K562 (cell line): ENCODE results near the gene GTF3C1. TPM values are rescaled to one million over a fixed set of nuclear protein-coding genes. Genes with fewer than 3 reads are reported as not detected.

Experiments used
- EGR1 ChIP-seq: fragments of 450-650 bp; conservative IDR thresholded peaks from 2 replicates; pipeline ENCODE4 v1.6.1; 2017; ENCODE audit warnings: mild to moderate bottlenecking
- FOXK2 ChIP-seq, 2 experiments: fragments of 450-650 bp; IDR thresholded peaks in 1 of 2; conservative IDR thresholded peaks in 1 of 2; 2 replicates each; pipeline ENCODE4 v1.6.1; 2016; ENCODE audit warnings: low read depth in 2 of 2, mild to moderate bottlenecking in 1 of 2
- HNRNPL ChIP-seq: fragments of 200-400 bp; formaldehyde crosslinking; IDR thresholded peaks from 2 replicates; pipeline ENCODE4 v1.6.1; 2017; ENCODE audit warnings: low read depth, mild to moderate bottlenecking, low read length
- ILK ChIP-seq: fragments of 450-650 bp; IDR thresholded peaks from 2 replicates; pipeline ENCODE4 v1.6.1; 2016; ENCODE audit warnings: missing genetic modification characterization, low read depth, mild to moderate bottlenecking, missing compliant biosample characterization, moderate library complexity, borderline replicate concordance
- JUND ChIP-seq, 2 experiments: IDR thresholded peaks; 2 replicates in 1 of 2; 3 replicates in 1 of 2; pipeline ENCODE4 v1.6.1; 2011; ENCODE audit warnings: borderline replicate concordance in 2 of 2, low read depth in 2 of 2, low read length in 2 of 2, improper control_type of control experiment in 1 of 2, missing biosample characterization in 1 of 2, missing genetic modification characterization in 1 of 2, missing genetic modification reagents in 1 of 2
- MBD2 ChIP-seq: sonication (generic); IDR thresholded peaks from 2 replicates; pipeline ENCODE4 v1.6.1; 2016; ENCODE audit warnings: low read depth, borderline replicate concordance
- MTA1 ChIP-seq: fragments of 450-650 bp; IDR thresholded peaks from 2 replicates; pipeline ENCODE4 v1.6.1; 2017; ENCODE audit warnings: borderline replicate concordance
- PURB ChIP-seq: sonication (generic); formaldehyde crosslinking; IDR thresholded peaks from 2 replicates; pipeline ENCODE4 v1.9.0; 2021; ENCODE audit warnings: low read depth, mild to moderate bottlenecking, missing genetic modification reagents
- SMC3 ChIP-seq: conservative IDR thresholded peaks from 2 replicates; pipeline ENCODE4 v1.6.1; 2011; ENCODE audit warnings: low read depth, low read length, improper control_type of control experiment; ENCODE audit not compliant: insufficient read depth
- TGIF2 ChIP-seq: sonication (generic); formaldehyde crosslinking; IDR thresholded peaks from 2 replicates; pipeline ENCODE4 v1.8.1; 2022; ENCODE audit warnings: mild to moderate bottlenecking, missing genetic modification reagents, moderate library complexity
- TRIM24 ChIP-seq, 2 experiments: fragments of 450-650 bp; IDR thresholded peaks; 2 replicates each; pipeline ENCODE4 v1.6.1; 2016
- USF1 ChIP-seq: sonication (generic); formaldehyde crosslinking; IDR thresholded peaks from 2 replicates; pipeline ENCODE4 v1.9.0; 2022; ENCODE audit warnings: mild to moderate bottlenecking, missing genetic modification reagents
- ZNF766 ChIP-seq: fragments of 200-800 bp; sonication (Bioruptor generic); conservative IDR thresholded peaks from 2 replicates; pipeline ENCODE4 v1.6.1; 2016; ENCODE audit warnings: missing genetic modification characterization, missing compliant biosample characterization
- polyA plus RNA-seq, 8 experiments: library from polyadenylated mRNA; depleted of rRNA in 4 of 8; stranded (reverse) in 5 of 8; unstranded in 3 of 8; fragments of >200 nt; fragmentation: Nextera tagmentation in 2 of 8; fragmentation: Illumina TruSeq in 1 of 8; extraction: Ambion mirVana in 2 of 8; extraction: Trizol in 1 of 8; gene quantifications; 2 replicates each; pipeline versions ENCODE4 v1.2.1 to v1.2.3, GENCODE V29; 2011 to 2014; ENCODE audit warnings: inconsistent platforms in 1 of 8, missing spikeins in 1 of 8
- total RNA-seq, 7 experiments: library from RNA; depleted of rRNA in 6 of 7; stranded (reverse); fragments of >200 nt in 6 of 7; fragmentation: Illumina TruSeq in 2 of 7; extraction: Trizol in 2 of 7; gene quantifications; 2 replicates each; pipeline versions ENCODE4 v1.2.1 to v1.2.3, GENCODE V29; 2011 to 2021; ENCODE audit warnings: low replicate concordance in 1 of 7
- TF ChIP-seq, protein P1 (sequence below): sonication (generic); formaldehyde crosslinking; IDR thresholded peaks from 2 replicates; pipeline ENCODE4 v1.8.0; 2022; ENCODE audit warnings: missing genetic modification reagents, mild to moderate bottlenecking, moderate library complexity, borderline replicate concordance
- TF ChIP-seq, protein P2 (sequence below), 3 experiments: IDR thresholded peaks in 2 of 3; conservative IDR thresholded peaks in 1 of 3; 2 replicates each; pipeline ENCODE4 v1.5.1; 2011 to 2012; ENCODE audit warnings: low read length in 3 of 3, mild to moderate bottlenecking in 3 of 3, control low read depth in 2 of 3, improper control_type of control experiment in 1 of 3, inconsistent platforms in 1 of 3, low read depth in 1 of 3, mixed read lengths in 1 of 3, moderate library complexity in 1 of 3; ENCODE audit not compliant: insufficient read depth in 2 of 3
- TF ChIP-seq, protein P3 (sequence below), 2 experiments: fragments of 450-650 bp; IDR thresholded peaks; 2 replicates each; pipeline ENCODE4 v1.6.1; 2016; ENCODE audit warnings: mild to moderate bottlenecking in 2 of 2, borderline replicate concordance in 1 of 2, low read depth in 1 of 2, moderate library complexity in 1 of 2

Gene GTF3C1
- total and polyA plus RNA-seq, 9 of the 15 experiments (the other 6 are each of a cell fraction or from before 2014, with no cell fraction given), result 0.72 to 63.6 (median 30.9) TPM

- TF ChIP-seq ZNF766 (CRISPR knock-in tag) (peak; percentile 62; the same call in 1 of the 2 replicates), SMC3 (no peak), USF1 (CRISPR knock-in tag) (peak; percentile 53), FOXK2 (conservative IDR thresholded peaks at IDR 0.05 in 1 of 2, IDR thresholded peaks at IDR 0.05 in 1 of 2; ENCODE audit: low read depth in 2 of 2) (peak; percentile 89 to 90), MBD2 (no peak), ILK (tag) (no peak), JUND (IDR thresholded peaks at IDR 0.05; ENCODE audit: borderline replicate concordance, low read depth, low read length) (peak; percentile 96), JUND (tag; IDR thresholded peaks at IDR 0.05; ENCODE audit: borderline replicate concordance, low read depth, low read length) (peak; percentile 91; the same call in 2 of the 3 replicates), PURB (CRISPR knock-in tag) (no peak), EGR1 (peak; percentile 57), HNRNPL (no peak), TGIF2 (no peak), TRIM24 (IDR thresholded peaks at IDR 0.05) (peak; percentile 71 to 77), MTA1 (no peak)
- TF ChIP-seq, protein P1, sequence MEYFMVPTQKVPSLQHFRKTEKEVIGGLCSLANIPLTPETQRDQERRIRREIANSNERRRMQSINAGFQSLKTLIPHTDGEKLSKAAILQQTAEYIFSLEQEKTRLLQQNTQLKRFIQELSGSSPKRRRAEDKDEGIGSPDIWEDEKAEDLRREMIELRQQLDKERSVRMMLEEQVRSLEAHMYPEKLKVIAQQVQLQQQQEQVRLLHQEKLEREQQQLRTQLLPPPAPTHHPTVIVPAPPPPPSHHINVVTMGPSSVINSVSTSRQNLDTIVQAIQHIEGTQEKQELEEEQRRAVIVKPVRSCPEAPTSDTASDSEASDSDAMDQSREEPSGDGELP, result peak; percentile 99
- TF ChIP-seq, protein P2, sequence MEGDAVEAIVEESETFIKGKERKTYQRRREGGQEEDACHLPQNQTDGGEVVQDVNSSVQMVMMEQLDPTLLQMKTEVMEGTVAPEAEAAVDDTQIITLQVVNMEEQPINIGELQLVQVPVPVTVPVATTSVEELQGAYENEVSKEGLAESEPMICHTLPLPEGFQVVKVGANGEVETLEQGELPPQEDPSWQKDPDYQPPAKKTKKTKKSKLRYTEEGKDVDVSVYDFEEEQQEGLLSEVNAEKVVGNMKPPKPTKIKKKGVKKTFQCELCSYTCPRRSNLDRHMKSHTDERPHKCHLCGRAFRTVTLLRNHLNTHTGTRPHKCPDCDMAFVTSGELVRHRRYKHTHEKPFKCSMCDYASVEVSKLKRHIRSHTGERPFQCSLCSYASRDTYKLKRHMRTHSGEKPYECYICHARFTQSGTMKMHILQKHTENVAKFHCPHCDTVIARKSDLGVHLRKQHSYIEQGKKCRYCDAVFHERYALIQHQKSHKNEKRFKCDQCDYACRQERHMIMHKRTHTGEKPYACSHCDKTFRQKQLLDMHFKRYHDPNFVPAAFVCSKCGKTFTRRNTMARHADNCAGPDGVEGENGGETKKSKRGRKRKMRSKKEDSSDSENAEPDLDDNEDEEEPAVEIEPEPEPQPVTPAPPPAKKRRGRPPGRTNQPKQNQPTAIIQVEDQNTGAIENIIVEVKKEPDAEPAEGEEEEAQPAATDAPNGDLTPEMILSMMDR (IDR thresholded peaks at IDR 0.05 in 2 of 3, conservative IDR thresholded peaks at IDR 0.05 in 1 of 3; ENCODE audit: insufficient read depth in 2 of 3, low read depth in 1 of 3, low read length in 3 of 3), result no peak
- TF ChIP-seq, protein P3, sequence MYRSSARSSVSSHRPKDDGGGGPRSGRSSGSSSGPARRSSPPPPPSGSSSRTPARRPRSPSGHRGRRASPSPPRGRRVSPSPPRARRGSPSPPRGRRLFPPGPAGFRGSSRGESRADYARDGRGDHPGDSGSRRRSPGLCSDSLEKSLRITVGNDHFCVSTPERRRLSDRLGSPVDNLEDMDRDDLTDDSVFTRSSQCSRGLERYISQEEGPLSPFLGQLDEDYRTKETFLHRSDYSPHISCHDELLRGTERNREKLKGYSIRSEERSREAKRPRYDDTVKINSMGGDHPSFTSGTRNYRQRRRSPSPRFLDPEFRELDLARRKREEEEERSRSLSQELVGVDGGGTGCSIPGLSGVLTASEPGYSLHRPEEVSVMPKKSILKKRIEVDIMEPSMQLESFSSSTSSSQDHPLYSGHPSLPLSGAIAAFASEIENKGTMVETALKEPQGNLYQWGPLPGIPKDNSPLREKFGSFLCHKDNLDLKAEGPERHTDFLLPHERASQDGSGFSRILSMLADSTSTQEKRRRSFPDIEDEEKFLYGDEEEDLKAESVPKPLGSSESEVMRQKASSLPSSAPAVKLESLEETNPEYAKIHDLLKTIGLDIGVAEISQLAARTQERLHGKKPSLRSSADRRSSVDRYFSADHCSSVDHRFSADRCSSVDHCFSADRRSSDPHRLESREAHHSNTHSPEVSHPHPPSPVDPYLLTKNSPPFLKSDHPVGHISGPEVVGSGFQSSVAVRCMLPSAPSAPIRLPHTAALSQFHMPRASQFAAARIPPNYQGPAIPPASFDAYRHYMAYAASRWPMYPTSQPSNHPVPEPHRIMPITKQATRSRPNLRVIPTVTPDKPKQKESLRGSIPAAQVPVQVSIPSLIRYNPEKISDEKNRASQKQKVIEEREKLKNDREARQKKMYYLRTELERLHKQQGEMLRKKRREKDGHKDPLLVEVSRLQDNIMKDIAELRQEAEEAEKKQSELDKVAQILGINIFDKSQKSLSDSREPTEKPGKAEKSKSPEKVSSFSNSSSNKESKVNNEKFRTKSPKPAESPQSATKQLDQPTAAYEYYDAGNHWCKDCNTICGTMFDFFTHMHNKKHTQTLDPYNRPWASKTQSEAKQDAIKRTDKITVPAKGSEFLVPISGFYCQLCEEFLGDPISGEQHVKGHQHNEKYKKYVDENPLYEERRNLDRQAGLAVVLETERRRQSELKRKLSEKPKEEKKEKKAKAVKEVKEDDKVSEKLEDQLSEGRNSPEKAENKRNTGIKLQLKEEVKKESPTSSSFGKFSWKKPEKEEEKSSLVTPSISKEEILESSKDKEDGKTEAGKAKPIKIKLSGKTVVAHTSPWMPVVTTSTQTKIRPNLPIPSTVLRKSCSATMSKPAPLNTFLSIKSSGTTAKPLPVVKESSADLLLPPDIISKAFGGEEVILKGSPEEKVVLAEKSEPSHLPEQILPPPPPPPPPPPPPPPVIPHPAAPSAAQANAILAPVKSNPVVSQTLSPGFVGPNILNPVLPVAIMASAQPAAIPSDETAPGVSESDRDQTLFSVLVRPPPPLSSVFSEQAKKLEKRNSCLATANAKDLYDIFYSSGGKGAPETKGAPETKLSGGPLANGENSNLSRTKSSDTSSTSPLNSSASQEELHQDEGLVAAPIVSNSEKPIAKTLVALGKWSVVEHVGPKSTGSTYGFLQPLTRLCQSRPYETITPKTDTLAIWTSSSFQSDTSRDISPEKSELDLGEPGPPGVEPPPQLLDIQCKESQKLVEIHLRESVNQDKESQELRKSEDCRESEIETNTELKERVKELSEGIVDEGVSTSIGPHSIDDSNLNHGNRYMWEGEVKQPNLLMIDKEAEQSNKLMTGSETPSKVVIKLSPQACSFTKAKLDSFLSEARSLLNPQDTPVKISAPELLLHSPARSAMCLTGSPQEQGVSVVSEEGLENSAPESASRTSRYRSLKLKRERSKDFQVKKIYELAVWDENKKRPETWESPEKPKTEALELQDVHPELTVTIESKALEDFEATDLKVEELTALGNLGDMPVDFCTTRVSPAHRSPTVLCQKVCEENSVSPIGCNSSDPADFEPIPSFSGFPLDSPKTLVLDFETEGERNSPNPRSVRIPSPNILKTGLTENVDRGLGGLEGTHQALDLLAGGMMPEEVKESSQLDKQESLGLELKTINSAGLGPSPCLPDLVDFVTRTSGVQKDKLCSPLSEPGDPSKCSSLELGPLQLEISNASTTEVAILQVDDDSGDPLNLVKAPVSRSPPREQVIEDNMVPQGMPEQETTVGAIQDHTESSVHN (IDR thresholded peaks at IDR 0.05; ENCODE audit: borderline replicate concordance in 1 of 2, low read depth in 1 of 2), result peak in 1 of 2 experiments; percentile 98; a peak in 2 of 4 replicates
These were observed 2.6 kb downstream of the GTF3C1 start (continued) for GRCh38 chr16:27547134-27547533.
